BJ (cell line): ENCODE measurements around the gene ANO7. TPM values are rescaled to one million over a fixed set of nuclear protein-coding genes. Genes with fewer than 3 reads are reported as not detected.

Source experiments
- CTCF ChIA-PET: fragments of 350-600 bp; formaldehyde crosslinking; extraction: SDS; loops from one replicate; lab custom pipeline; 2021; ENCODE audit warnings: antibody characterized with exemption, inconsistent platforms; lab: Yijun Ruan, JAX
- POLR2A ChIA-PET: fragments of 300-600 bp; sonication (Branson Sonifier 250); formaldehyde crosslinking; extraction: SDS; loops from one replicate; lab custom pipeline; 2021; ENCODE audit warnings: antibody characterized with exemption; lab: Charles Lee
- DNase-seq: peaks from one replicate; pipeline ENCODE4 v3.0.0-alpha.2; 2011; ENCODE audit warnings: low read depth
- H3K27me3 ChIP-seq: 2 replicates; pipeline ENCODE4 v1.6.0; 2011; ENCODE audit warnings: low read length; ENCODE audit not compliant: control insufficient read depth, insufficient read depth
- H3K36me3 ChIP-seq: 2 replicates; pipeline ENCODE4 v1.5.1; 2011; ENCODE audit warnings: low read length; ENCODE audit not compliant: control insufficient read depth, insufficient read depth
- H3K4me3 ChIP-seq: 2 replicates; pipeline ENCODE4 v1.5.1; 2011; ENCODE audit warnings: low read depth, mild to moderate bottlenecking, control low read depth, low read length
- polyA plus RNA-seq: library from polyadenylated mRNA; depleted of rRNA; stranded (reverse); fragments of >200 nt; gene quantifications from 2 replicates; pipeline ENCODE4 v1.2.3, GENCODE V29; 2011
- TF ChIP-seq, protein P1 (sequence below): IDR thresholded peaks from 2 replicates; pipeline ENCODE4 v1.5.1; 2011; ENCODE audit warnings: low read depth, mild to moderate bottlenecking, control low read depth, inconsistent platforms, low read length, moderate library complexity; ENCODE audit not compliant: insufficient read depth

The ANO7 gene
- polyA plus RNA-seq, 1 experiment = 0.74 TPM

- ChIA-PET CTCF (no interaction called here), POLR2A (no interaction called here)
- no peak for DNase-seq
- no peaks in the 10 kb centered on the region; the same call in 1 of the 2 replicates for H3K27me3 ChIP-seq
- TF ChIP-seq, protein P1, sequence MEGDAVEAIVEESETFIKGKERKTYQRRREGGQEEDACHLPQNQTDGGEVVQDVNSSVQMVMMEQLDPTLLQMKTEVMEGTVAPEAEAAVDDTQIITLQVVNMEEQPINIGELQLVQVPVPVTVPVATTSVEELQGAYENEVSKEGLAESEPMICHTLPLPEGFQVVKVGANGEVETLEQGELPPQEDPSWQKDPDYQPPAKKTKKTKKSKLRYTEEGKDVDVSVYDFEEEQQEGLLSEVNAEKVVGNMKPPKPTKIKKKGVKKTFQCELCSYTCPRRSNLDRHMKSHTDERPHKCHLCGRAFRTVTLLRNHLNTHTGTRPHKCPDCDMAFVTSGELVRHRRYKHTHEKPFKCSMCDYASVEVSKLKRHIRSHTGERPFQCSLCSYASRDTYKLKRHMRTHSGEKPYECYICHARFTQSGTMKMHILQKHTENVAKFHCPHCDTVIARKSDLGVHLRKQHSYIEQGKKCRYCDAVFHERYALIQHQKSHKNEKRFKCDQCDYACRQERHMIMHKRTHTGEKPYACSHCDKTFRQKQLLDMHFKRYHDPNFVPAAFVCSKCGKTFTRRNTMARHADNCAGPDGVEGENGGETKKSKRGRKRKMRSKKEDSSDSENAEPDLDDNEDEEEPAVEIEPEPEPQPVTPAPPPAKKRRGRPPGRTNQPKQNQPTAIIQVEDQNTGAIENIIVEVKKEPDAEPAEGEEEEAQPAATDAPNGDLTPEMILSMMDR = no peak
- H3K4me3 ChIP-seq = no peak overlapping the region
- H3K36me3 ChIP-seq = no peaks in the 10 kb centered on the region
Observed at GRCh38 chr2:241213041-241213440, 24.6 kb downstream of the ANO7 start.

GRCh38 chr2:241213567-241213966 is 25.1 kb downstream of the ANO7 start:
- DNase-seq = no peak
- Histone ChIP-seq H3K4me3 (no peak overlapping the region), H3K27me3 (no peaks in the 10 kb centered on the region), H3K36me3 (no peaks in the 10 kb centered on the region)
- TF ChIP-seq, protein P1 = no peak
- CTCF ChIA-PET = no interaction called here
- POLR2A ChIA-PET = no interaction called here

- TF ChIP-seq, protein P1 = no peak
- no peak overlapping the region for H3K4me3 ChIP-seq
- no peak for DNase-seq
- ChIA-PET POLR2A (no interaction called here), CTCF (interaction anchor here (1.6 kb wide), 1 partner anchor 363 kb away, joined by 7 read pairs; no protein-coding TSS in a partner anchor)
- H3K27me3 ChIP-seq = no peaks in the 10 kb centered on the region
- no peaks in the 10 kb centered on the region for H3K36me3 ChIP-seq
Observed at GRCh38 chr2:241214209-241214608, 25.7 kb downstream of the ANO7 start.

- CTCF ChIA-PET = interaction anchor here (1.6 kb wide), 1 partner anchor 363 kb away, joined by 7 read pairs; no protein-coding TSS in a partner anchor
Observed at GRCh38 chr2:241214766-241215165, 26.3 kb downstream of the ANO7 start.

GRCh38 chr2:241215421-241215820 is 26.9 kb downstream of the ANO7 start:
- Histone ChIP-seq H3K4me3 (no peak overlapping the region), H3K27me3 (no peaks in the 10 kb centered on the region), H3K36me3 (no peaks in the 10 kb centered on the region)
- CTCF ChIA-PET = interaction anchor here (1.6 kb wide), 1 partner anchor 364 kb away, joined by 7 read pairs; no protein-coding TSS in a partner anchor
- TF ChIP-seq, protein P1 = no peak
- POLR2A ChIA-PET = no interaction called here
- DNase-seq = no peak

More at GRCh38 chr2:241214766-241215165, 26.3 kb downstream of the ANO7 start:
- POLR2A ChIA-PET = no interaction called here
- no peak overlapping the region for H3K4me3 ChIP-seq
- no peaks in the 10 kb centered on the region for H3K27me3 ChIP-seq
- no peak for DNase-seq
- TF ChIP-seq, protein P1 = no peak
- H3K36me3 ChIP-seq = no peaks in the 10 kb centered on the region
